HCT116 (cell line): ENCODE measurements around the gene MCTP2. TPM values are rescaled to one million over a fixed set of nuclear protein-coding genes. Genes with fewer than 3 reads are reported as not detected.
"Not testable (repeated sequence)": the region's sequence is repeated elsewhere in the genome, so short reads cannot be mapped to it uniquely, and the experiment has no call there.

Source experiments
- ATAC-seq: fragments of 200-7000 bp; cut with Tn5 transposase; 2 replicates; pipeline ENCODE4 v1.9.1; 2020; ENCODE audit warnings: mild to moderate bottlenecking, moderate library complexity
- BruUV-seq: library from RNA; stranded (reverse); fragments of 400-500 nt; replicated peaks from 2 replicates; lab custom pipeline; 2021; lab: Mats Ljungman, UMichigan
- CTCF ChIA-PET: fragments of 300-600 bp; sonication (Branson Sonifier 250); formaldehyde crosslinking; loops from one replicate; lab custom pipeline; 2021; ENCODE audit warnings: antibody characterized with exemption; lab: Charles Lee
- POLR2A ChIA-PET: fragments of 300-600, 350-600 bp; sonication (Branson Sonifier 250); formaldehyde crosslinking; loops from one replicate; lab custom pipeline; 2021; ENCODE audit warnings: antibody characterized with exemption; lab: Charles Lee
- RAD21 ChIA-PET, 2 experiments: fragments of 300-600 bp; sonication (Branson Sonifier 250); formaldehyde crosslinking; loops; one replicate each; lab custom pipeline; 2023; ENCODE audit warnings: low total read pairs in 2 of 2; ENCODE audit not compliant: uncharacterized antibody in 2 of 2, unreplicated experiment in 2 of 2, low non-redundant PET in 1 of 2; lab: Charles Lee
- DNase-seq: peaks from one replicate; pipeline ENCODE4 v3.0.0-alpha.2; 2010; ENCODE audit warnings: low read depth, low spot score
- H2AFZ ChIP-seq: fragments of 200-600 bp; shearing (Covaris generic), sonication (generic); 2 replicates; pipeline ENCODE4 v1.6.1; 2017; ENCODE audit warnings: low read depth, mixed run types, mixed read lengths, antibody characterized with exemption, low read length; ENCODE audit not compliant: poor library complexity, severe bottlenecking
- H3K27ac ChIP-seq: 2 replicates; pipeline ENCODE4 v1.5.1; 2012; ENCODE audit warnings: low read depth, low read length
- H3K27me3 ChIP-seq: fragments of 200-600 bp; sonication (generic); 2 replicates; pipeline ENCODE4 v1.6.1; 2016; ENCODE audit warnings: mixed run types, low read length, mixed read lengths; ENCODE audit not compliant: insufficient read depth
- H3K36me3 ChIP-seq, 2 experiments: fragments of 200-500 bp in 1 of 2; fragments of 200-600 bp in 1 of 2; sonication (Bioruptor generic) in 1 of 2; sonication (generic) in 1 of 2; 2 replicates each; pipeline versions ENCODE4 v1.5.1 to v1.6.1; 2014 to 2016; ENCODE audit warnings: low read length in 2 of 2, inconsistent platforms in 1 of 2, mixed read lengths in 1 of 2, mixed run types in 1 of 2; ENCODE audit not compliant: insufficient read depth in 2 of 2, control insufficient read depth in 1 of 2
- H3K4me1 ChIP-seq, 2 experiments: fragments of 200-600 bp in 1 of 2; sonication (generic) in 1 of 2; 2 replicates each; pipeline versions ENCODE4 v1.5.1 to v1.6.1; 2012 to 2017; ENCODE audit warnings: low read length in 2 of 2, inconsistent platforms in 1 of 2, mild to moderate bottlenecking in 1 of 2, mixed read lengths in 1 of 2, mixed run types in 1 of 2, moderate library complexity in 1 of 2; ENCODE audit not compliant: insufficient read depth in 2 of 2, control insufficient read depth in 1 of 2
- H3K4me2 ChIP-seq: fragments of 200-600 bp; sonication (generic); 2 replicates; pipeline ENCODE4 v1.6.1; 2017; ENCODE audit warnings: mixed run types, low read length, mixed read lengths
- H3K4me3 ChIP-seq, 2 experiments: fragments of 200-600 bp in 1 of 2; sonication (generic) in 1 of 2; replicated peaks in 1 of 2; 2 replicates each; pipeline ENCODE4 v1.5.1; 2011 to 2016; ENCODE audit warnings: low read length in 2 of 2, control low read depth in 1 of 2, low read depth in 1 of 2, mild to moderate bottlenecking in 1 of 2, mixed read lengths in 1 of 2, mixed run types in 1 of 2
- H3K79me2 ChIP-seq: fragments of 200-600 bp; sonication (generic); 2 replicates; pipeline ENCODE4 v1.6.1; 2017; ENCODE audit warnings: mild to moderate bottlenecking, mixed run types, low read length, moderate library complexity, mixed read lengths; ENCODE audit not compliant: insufficient read depth
- H3K9ac ChIP-seq: fragments of 200-600 bp; sonication (generic); 2 replicates; pipeline ENCODE4 v1.6.1; 2016; ENCODE audit warnings: low read length, mixed read lengths
- H3K9me2 ChIP-seq: fragments of 200-600 bp; sonication (generic), shearing (Covaris generic); 2 replicates; pipeline ENCODE4 v1.6.1; 2017; ENCODE audit warnings: mixed run types, mild to moderate bottlenecking, moderate library complexity; ENCODE audit not compliant: insufficient read depth
- H3K9me3 ChIP-seq, 2 experiments: fragments of 200-500 bp in 1 of 2; fragments of 200-600 bp in 1 of 2; sonication (Bioruptor generic) in 1 of 2; sonication (generic) in 1 of 2; 2 replicates each; pipeline ENCODE4 v1.6.1; 2014 to 2017; ENCODE audit warnings: low read length in 2 of 2, mixed read lengths in 2 of 2, inconsistent platforms in 1 of 2, low read depth in 1 of 2, mild to moderate bottlenecking in 1 of 2, mixed run types in 1 of 2, moderate library complexity in 1 of 2; ENCODE audit not compliant: control insufficient read depth in 1 of 2, insufficient read depth in 1 of 2
- H4K20me1 ChIP-seq: fragments of 200-600 bp; sonication (generic), shearing (Covaris generic); 2 replicates; pipeline ENCODE4 v1.6.1; 2017; ENCODE audit warnings: mixed run types, mild to moderate bottlenecking, moderate library complexity; ENCODE audit not compliant: insufficient read depth
- ATF3 ChIP-seq: IDR thresholded peaks from 2 replicates; pipeline ENCODE4 v1.6.1; 2012
- POLR2A ChIP-seq: IDR thresholded peaks from 2 replicates; pipeline ENCODE4 v1.7.0; 2011; ENCODE audit warnings: borderline replicate concordance; ENCODE audit not compliant: insufficient read depth, insufficient read length; ENCODE audit errors: extremely low read depth
- REST ChIP-seq: IDR thresholded peaks from 2 replicates; pipeline ENCODE4 v1.6.1; 2012; ENCODE audit warnings: low read depth
- intact Hi-C: fragments of 100-400 bp; cut with micrococcal nuclease; formaldehyde crosslinking; loops from 2 replicates; pipeline ENCODE4 v1.10.0; 2022
- total RNA-seq: library from RNA; stranded (reverse); gene quantifications from one replicate; pipeline ENCODE4 v1.2.1, GENCODE V29; 2021; ENCODE audit not compliant: unreplicated experiment

Gene MCTP2
- total RNA-seq, 1 experiment from 2014 or later, result 12.9 TPM

GRCh38 chr15:94256511-94256910, 25.1 kb downstream of the MCTP2 start (continued):
- TF ChIP-seq REST, result no peak
- no peak for TF ChIP-seq POLR2A

- ATAC-seq, CTCF ChIA-PET, H3K27me3 ChIP-seq, H3K36me3 ChIP-seq, H3K9me3 ChIP-seq, H2AFZ ChIP-seq, H3K4me2 ChIP-seq, H3K9me2 ChIP-seq, BruUV-seq, H3K27ac ChIP-seq, intact Hi-C loops, H3K4me1 ChIP-seq, H3K9ac ChIP-seq, POLR2A ChIA-PET, H4K20me1 ChIP-seq, DNase-seq, H3K79me2 ChIP-seq, H3K4me3 ChIP-seq, RAD21 ChIA-PET: not testable (repeated sequence)
Observed at GRCh38 chr15:94257776-94258175, 26.4 kb downstream of the MCTP2 start.

- no peak for ATAC-seq
Observed at GRCh38 chr15:94258246-94258645, 26.9 kb downstream of the MCTP2 start.

More at GRCh38 chr15:94258246-94258645, 26.9 kb downstream of the MCTP2 start:
- no peak overlapping the region for H3K4me3 ChIP-seq
- H3K4me2 ChIP-seq, result no peak overlapping the region
- no peak overlapping the region for H2AFZ ChIP-seq
- H3K9ac ChIP-seq, result no peak overlapping the region
- H3K9me3 ChIP-seq, result no peaks in the 10 kb centered on the region
- H3K36me3 ChIP-seq, result no peaks in the 10 kb centered on the region
- H3K27ac ChIP-seq, result no peak overlapping the region
- DNase-seq, result no peak
- RAD21 ChIA-PET, result no interaction called here
- intact Hi-C loops, result no loop called here
- no peaks in the 10 kb centered on the region for H3K27me3 ChIP-seq
- no peaks in the 10 kb centered on the region for H4K20me1 ChIP-seq
- no peaks in the 10 kb centered on the region for H3K79me2 ChIP-seq
- POLR2A ChIA-PET, result no interaction called here
- TF ChIP-seq REST (no peak), ATF3 (no peak)
- H3K9me2 ChIP-seq, result no peaks in the 10 kb centered on the region
- CTCF ChIA-PET, result no interaction called here
- no peaks in the 10 kb centered on the region for H3K4me1 ChIP-seq
- BruUV-seq, result no TSS peak
